ENCODE results near the gene PLCB4.

PLCB4 gene

GRCh38 chr20:9179193-9179802 is 110.4 kb downstream of the PLCB4 start:
- H3K4me1 Mint-ChIP-seq = no peaks in the 10 kb centered on the region
- ATAC-seq = no peak
- H3K4me3 Mint-ChIP-seq = no peak overlapping the region
- H3K9me3 Mint-ChIP-seq = no peaks in the 10 kb centered on the region
- H3K27me3 Mint-ChIP-seq = no peaks in the 10 kb centered on the region
- no peak for DNase-seq
- H3K27ac Mint-ChIP-seq = peak overlapping the region; percentile 25
- H3K36me3 Mint-ChIP-seq (ENCODE audit: low read depth) = no peaks in the 10 kb centered on the region

GRCh38 chr20:9179867-9180266 is 111.0 kb downstream of the PLCB4 start:
- Mint-ChIP-seq H3K27me3 (no peaks in the 10 kb centered on the region), H3K4me1 (no peaks in the 10 kb centered on the region), H3K9me3 (no peaks in the 10 kb centered on the region), H3K4me3 (no peak overlapping the region), H3K36me3 (ENCODE audit: low read depth) (no peaks in the 10 kb centered on the region), H3K27ac (no peak overlapping the region)
- DNase-seq (no peak), ATAC-seq (no peak)

- H3K27me3 Mint-ChIP-seq = no peaks in the 10 kb centered on the region
- no peak overlapping the region for H3K27ac Mint-ChIP-seq
- H3K4me3 Mint-ChIP-seq = no peak overlapping the region
- DNase-seq (no peak), ATAC-seq (no peak)
- no peaks in the 10 kb centered on the region for H3K4me1 Mint-ChIP-seq
- no peaks in the 10 kb centered on the region for H3K36me3 Mint-ChIP-seq (ENCODE audit: low read depth)
- no peaks in the 10 kb centered on the region for H3K9me3 Mint-ChIP-seq
These were observed 111.8 kb downstream of the PLCB4 start for GRCh38 chr20:9180481-9181257.

- DNase-seq = no peak
- ATAC-seq = no peak
- no peaks in the 10 kb centered on the region for H3K27me3 Mint-ChIP-seq
- H3K4me1 Mint-ChIP-seq = no peaks in the 10 kb centered on the region
- no peak overlapping the region for H3K4me3 Mint-ChIP-seq
- no peak overlapping the region for H3K27ac Mint-ChIP-seq
- no peaks in the 10 kb centered on the region for H3K36me3 Mint-ChIP-seq (ENCODE audit: low read depth)
- H3K9me3 Mint-ChIP-seq = no peaks in the 10 kb centered on the region
These were observed 116.6 kb downstream of the PLCB4 start for GRCh38 chr20:9185511-9185910.

DNA sequence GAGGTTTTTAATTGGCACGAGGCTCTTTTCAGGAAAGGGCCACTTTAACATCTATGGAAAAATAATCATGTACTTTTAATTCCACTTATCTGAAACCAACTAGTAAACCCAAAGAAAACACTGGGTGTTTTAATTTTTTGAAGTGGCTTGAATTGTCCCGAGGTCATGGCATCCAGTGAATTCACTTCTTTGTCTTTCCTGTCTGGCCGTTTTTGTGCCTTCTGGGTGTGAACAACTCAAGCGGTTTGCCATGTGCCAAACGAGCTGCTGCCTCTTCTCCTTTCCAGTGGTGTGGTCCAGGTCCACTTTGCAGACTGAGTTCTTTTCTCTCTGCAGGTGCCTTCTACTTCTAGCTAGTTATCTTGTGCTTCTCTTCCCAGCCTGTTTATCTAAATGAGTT is 117.5 kb downstream of the PLCB4 start:
- H3K36me3 Mint-ChIP-seq (ENCODE audit: low read depth) = no peaks in the 10 kb centered on the region
- no peak for DNase-seq
- H3K9me3 Mint-ChIP-seq = no peaks in the 10 kb centered on the region
- no peak overlapping the region for H3K27ac Mint-ChIP-seq
- no peaks in the 10 kb centered on the region for H3K27me3 Mint-ChIP-seq
- no peak for ATAC-seq
- H3K4me3 Mint-ChIP-seq = no peak overlapping the region
- H3K4me1 Mint-ChIP-seq = no peaks in the 10 kb centered on the region

DNA sequence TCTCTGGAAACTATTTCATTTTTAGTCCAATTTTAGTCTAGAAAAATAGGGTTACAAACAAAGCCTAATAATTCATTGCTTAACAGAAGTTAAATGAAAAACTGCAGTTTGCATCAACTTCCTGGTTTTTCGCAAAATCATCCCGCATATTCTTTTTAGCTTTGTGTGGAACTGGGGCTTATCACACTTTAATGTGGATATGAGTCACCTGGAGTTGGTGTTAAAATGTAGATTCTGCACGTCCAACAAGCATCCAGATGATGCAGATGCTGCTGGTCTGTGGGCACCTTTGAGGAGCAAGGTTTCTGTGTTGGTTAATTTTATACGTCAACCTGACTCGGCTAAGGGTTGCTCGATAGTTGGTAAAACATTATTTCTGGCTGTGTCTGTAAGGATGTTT is 126.1 kb downstream of the PLCB4 start:
- no peak for DNase-seq
- no peak for ATAC-seq
- no peaks in the 10 kb centered on the region for H3K36me3 Mint-ChIP-seq (ENCODE audit: low read depth)
- no peak overlapping the region for H3K4me3 Mint-ChIP-seq
- no peaks in the 10 kb centered on the region for H3K4me1 Mint-ChIP-seq
- H3K9me3 Mint-ChIP-seq = peaks cover 4% of the 10 kb centered on the region
- no peaks in the 10 kb centered on the region for H3K27me3 Mint-ChIP-seq
- H3K27ac Mint-ChIP-seq = no peak overlapping the region

DNA sequence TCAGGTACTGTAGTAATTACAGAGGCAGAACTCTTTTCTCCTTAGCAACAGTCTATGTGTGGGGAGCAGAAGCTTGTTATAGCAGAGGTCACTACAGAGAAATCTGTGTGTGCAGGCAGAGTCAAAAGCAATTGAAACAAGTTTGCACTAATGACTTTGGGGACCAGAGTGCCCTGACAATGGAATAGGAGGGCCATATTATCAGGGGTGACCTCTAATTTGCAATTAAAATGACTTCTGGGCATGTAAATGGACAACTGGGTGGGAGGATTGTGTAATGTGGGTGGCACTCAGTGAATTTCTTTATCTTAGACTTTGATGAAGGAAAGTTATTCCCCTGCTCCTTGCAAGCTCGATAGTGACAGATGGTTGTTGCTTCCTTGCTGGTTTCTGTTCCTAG is 127.2 kb downstream of the PLCB4 start:
- Mint-ChIP-seq H3K27ac (no peak overlapping the region), H3K4me1 (no peaks in the 10 kb centered on the region), H3K36me3 (ENCODE audit: low read depth) (no peaks in the 10 kb centered on the region), H3K4me3 (no peak overlapping the region), H3K9me3 (peaks cover 9% of the 10 kb centered on the region), H3K27me3 (no peaks in the 10 kb centered on the region)
- ATAC-seq (no peak), DNase-seq (no peak)

DNA sequence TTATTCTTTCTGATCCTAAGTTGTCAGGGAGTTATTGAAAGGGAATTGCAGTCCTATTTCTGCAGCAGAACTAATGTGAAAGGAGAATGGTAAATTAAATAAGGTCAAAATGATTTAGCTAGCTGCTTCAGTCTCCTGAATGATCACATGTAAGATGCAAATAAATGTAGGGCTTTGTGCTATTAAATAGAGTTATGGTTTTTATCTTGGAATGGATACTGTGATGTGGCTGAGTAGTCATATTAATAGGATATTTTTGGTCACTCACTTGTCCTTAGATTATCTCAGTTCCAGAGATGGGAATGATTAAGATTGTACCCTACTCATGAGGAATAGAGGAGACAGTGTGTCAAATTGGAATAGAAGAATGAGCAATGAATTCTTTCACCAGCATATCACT is 129.6 kb downstream of the PLCB4 start:
- Mint-ChIP-seq H3K9me3 (peaks cover 4% of the 10 kb centered on the region), H3K4me3 (no peak overlapping the region), H3K4me1 (no peaks in the 10 kb centered on the region), H3K36me3 (ENCODE audit: low read depth) (no peaks in the 10 kb centered on the region), H3K27me3 (no peaks in the 10 kb centered on the region), H3K27ac (no peak overlapping the region)
- no peak for DNase-seq
- ATAC-seq = no peak

DNA sequence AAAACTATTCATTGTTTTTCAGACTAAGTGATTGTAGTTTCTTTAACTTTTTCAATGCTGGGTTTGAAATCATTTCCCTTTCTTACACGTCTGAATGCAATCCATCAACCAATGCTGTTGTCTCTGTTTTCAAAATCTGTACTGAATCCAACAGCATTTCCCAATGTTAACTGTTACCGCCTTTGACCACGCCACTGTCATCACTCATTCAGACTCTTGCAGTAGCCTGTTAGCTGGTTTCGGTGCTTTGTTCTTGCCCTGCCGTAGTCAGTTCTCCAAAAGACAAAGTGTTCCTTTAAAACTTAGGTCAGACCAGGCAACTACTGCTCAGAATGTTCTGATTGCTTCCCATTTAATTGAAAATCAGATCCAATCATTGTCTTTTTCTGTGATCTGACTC is 131.3 kb downstream of the PLCB4 start:
- ATAC-seq = no peak
- no peak overlapping the region for H3K4me3 Mint-ChIP-seq
- peaks cover 4% of the 10 kb centered on the region for H3K9me3 Mint-ChIP-seq
- no peak overlapping the region for H3K27ac Mint-ChIP-seq
- no peaks in the 10 kb centered on the region for H3K36me3 Mint-ChIP-seq (ENCODE audit: low read depth)
- H3K27me3 Mint-ChIP-seq = no peaks in the 10 kb centered on the region
- no peak for DNase-seq
- H3K4me1 Mint-ChIP-seq = no peaks in the 10 kb centered on the region

- no peak overlapping the region for H3K4me3 Mint-ChIP-seq
- H3K4me1 Mint-ChIP-seq = no peaks in the 10 kb centered on the region
- H3K27ac Mint-ChIP-seq = no peak overlapping the region
- DNase-seq (no peak), ATAC-seq (no peak)
- no peaks in the 10 kb centered on the region for H3K27me3 Mint-ChIP-seq
- peaks cover 4% of the 10 kb centered on the region for H3K9me3 Mint-ChIP-seq
- no peaks in the 10 kb centered on the region for H3K36me3 Mint-ChIP-seq (ENCODE audit: low read depth)
These were observed 131.7 kb downstream of the PLCB4 start for GRCh38 chr20:9200620-9201019.

DNA sequence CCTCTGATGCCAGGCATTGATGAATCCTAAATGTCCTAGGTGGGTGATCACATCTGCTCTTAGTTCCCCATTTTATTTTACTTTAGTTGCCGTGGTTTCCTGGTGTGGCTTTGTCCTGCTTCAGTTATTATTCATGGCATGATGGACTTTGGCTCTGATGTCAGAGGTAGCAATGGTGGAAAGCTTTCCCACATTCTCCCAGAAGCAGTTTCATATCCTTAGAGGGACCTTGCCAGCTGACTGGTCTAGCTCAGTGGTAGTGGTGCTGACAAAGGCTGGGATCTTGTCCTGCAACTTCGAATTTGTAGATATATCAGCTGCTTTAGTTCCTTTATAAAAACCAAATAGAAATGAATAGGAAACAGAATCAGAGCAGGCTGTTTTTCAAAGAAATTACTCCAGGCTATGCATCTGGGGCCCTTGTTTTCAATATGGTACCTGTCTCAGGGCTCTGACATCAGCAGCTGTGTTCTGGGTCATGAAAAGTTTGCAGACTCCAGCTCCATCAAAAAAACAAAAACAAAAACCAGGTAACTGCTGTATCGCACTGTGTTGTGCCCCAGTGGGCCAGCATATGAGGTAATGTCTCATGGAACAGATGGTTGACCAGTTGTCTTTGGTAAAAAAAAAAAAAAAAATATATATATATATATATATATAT is 133.7 kb downstream of the PLCB4 start:
- no peak for ATAC-seq
- Mint-ChIP-seq H3K27ac (no peak overlapping the region), H3K27me3 (no peaks in the 10 kb centered on the region), H3K4me3 (no peak overlapping the region), H3K36me3 (ENCODE audit: low read depth) (no peaks in the 10 kb centered on the region), H3K9me3 (peaks cover 4% of the 10 kb centered on the region), H3K4me1 (no peaks in the 10 kb centered on the region)
- no peak for DNase-seq

DNA sequence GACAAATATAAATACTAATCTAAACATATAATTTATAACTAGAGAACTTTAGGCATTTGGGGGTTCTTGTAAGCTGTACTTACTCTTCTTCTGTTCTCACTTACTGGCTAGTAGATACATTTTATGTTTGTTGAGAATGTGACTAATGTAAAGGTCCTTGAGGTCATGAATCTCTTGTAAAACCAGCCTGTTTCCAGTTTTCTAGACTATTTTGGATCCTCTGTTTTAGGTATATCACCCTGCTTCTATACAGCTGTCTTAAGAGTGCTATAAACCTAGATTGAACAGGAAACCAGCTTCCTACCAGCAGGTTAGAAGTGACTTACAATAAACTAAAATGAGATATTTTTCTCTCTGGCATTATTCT is 134.2 kb downstream of the PLCB4 start:
- Mint-ChIP-seq H3K4me3 (no peak overlapping the region), H3K9me3 (peaks cover 4% of the 10 kb centered on the region), H3K36me3 (ENCODE audit: low read depth) (no peaks in the 10 kb centered on the region), H3K4me1 (no peaks in the 10 kb centered on the region), H3K27me3 (no peaks in the 10 kb centered on the region), H3K27ac (no peak overlapping the region)
- ATAC-seq (no peak), DNase-seq (no peak)

DNA sequence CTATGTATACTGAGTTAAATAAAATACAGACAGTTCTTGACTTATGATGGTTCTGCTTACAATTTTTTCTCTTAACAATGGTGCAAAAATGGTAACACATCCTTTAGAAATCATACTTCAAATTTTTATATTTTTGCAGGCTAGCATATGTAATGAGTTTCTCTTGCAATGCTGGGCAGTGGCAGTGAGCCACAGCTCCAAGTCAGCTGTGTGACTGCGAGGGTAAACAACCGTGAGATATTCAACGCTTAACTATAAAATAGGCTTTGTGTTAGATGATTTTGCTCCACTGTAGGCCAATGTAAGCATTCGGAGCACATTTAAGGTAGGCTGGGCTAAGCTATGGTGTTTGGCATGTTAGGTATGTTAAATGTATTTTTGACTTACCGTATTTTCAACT is 136.1 kb downstream of the PLCB4 start:
- H3K9me3 Mint-ChIP-seq = peaks cover 4% of the 10 kb centered on the region
- ATAC-seq (no peak), DNase-seq (no peak)
- H3K27ac Mint-ChIP-seq = no peak overlapping the region
- no peaks in the 10 kb centered on the region for H3K27me3 Mint-ChIP-seq
- no peaks in the 10 kb centered on the region for H3K36me3 Mint-ChIP-seq (ENCODE audit: low read depth)
- no peak overlapping the region for H3K4me3 Mint-ChIP-seq
- no peaks in the 10 kb centered on the region for H3K4me1 Mint-ChIP-seq

DNA sequence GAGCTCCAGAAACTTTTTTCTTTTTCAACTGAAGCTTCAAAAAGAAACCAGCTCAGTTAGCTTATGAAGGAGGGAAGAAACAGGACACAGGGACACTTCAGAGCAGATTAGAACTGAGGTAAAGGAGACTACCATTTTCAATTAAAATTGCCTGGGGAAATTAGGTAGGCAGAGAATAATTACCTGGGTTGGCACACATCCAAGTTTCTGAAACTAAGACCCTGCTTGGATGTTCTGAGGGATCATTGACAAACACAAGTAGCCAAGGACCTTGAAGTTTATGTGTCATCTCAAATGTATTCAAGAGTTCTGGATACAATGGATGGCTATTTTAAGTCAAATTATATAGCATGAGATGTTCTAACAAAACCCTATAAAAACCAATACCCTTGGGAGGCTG is 137.6 kb downstream of the PLCB4 start:
- Mint-ChIP-seq H3K27ac (no peak overlapping the region), H3K4me3 (no peak overlapping the region), H3K27me3 (no peaks in the 10 kb centered on the region), H3K4me1 (no peaks in the 10 kb centered on the region), H3K9me3 (no peaks in the 10 kb centered on the region), H3K36me3 (ENCODE audit: low read depth) (no peaks in the 10 kb centered on the region)
- ATAC-seq = no peak
- no peak for DNase-seq

- Mint-ChIP-seq H3K4me1 (no peaks in the 10 kb centered on the region), H3K27ac (no peak overlapping the region), H3K36me3 (ENCODE audit: low read depth) (no peaks in the 10 kb centered on the region), H3K27me3 (no peaks in the 10 kb centered on the region), H3K4me3 (no peak overlapping the region), H3K9me3 (no peaks in the 10 kb centered on the region)
- ATAC-seq (no peak), DNase-seq (no peak)
These were observed 138.4 kb downstream of the PLCB4 start for GRCh38 chr20:9207253-9207652.

All from activated naive CD8-positive, alpha-beta T cell treated with anti-CD3 and anti-CD28 coated beads, Interleukin-2, amount 50 U/mL, for 24 hours (primary cell).